ENCODE results near the gene CETN1.
A peak's percentile ranks its signal among the peaks of the same experiment; 100 is the strongest.

CETN1 gene
- total RNA-seq = 0 to 0.33 (median 0) reads per million in 17 experiments

GRCh38 chr18:580154-580553, at the start of gene CETN1:
Gene CETN1, plus strand, starts transcription at chr18:580380. Its CDS starts 29 bp downstream, at chr18:580409.
- DNase-seq = no peak

- DNase-seq = no peak
These were observed 48.2 kb upstream of the CETN1 start for GRCh38 chr18:532018-532417.

- no peak for DNase-seq
These were observed 47.5 kb upstream of the CETN1 start for GRCh38 chr18:532632-533031.

GRCh38 chr18:533995-534601, 46.1 kb upstream of the CETN1 start:
- DNase-seq = no peak

GRCh38 chr18:543447-544078, 36.6 kb upstream of the CETN1 start:
- no peak for DNase-seq

GRCh38 chr18:549967-550366, 30.2 kb upstream of the CETN1 start:
- no peak for DNase-seq

- DNase-seq = no peak
These were observed 28.6 kb upstream of the CETN1 start for GRCh38 chr18:551404-552061.

- no peak for DNase-seq
These were observed 24.3 kb upstream of the CETN1 start for GRCh38 chr18:555705-556457.

- DNase-seq = peak; percentile 7 to 20 (median 20)
These were observed 15.2 kb upstream of the CETN1 start for GRCh38 chr18:564708-565561.

- no peak for DNase-seq
These were observed 14.6 kb upstream of the CETN1 start for GRCh38 chr18:565562-566061.

GRCh38 chr18:567122-567521, 13.1 kb upstream of the CETN1 start:
- DNase-seq = no peak

GRCh38 chr18:568731-569130, 11.4 kb upstream of the CETN1 start:
- no peak for DNase-seq

GRCh38 chr18:570256-570655, 9.9 kb upstream of the CETN1 start:
- no peak for DNase-seq

- no peak for DNase-seq
These were observed 9.5 kb upstream of the CETN1 start for GRCh38 chr18:570697-571096.

- DNase-seq = no peak
These were observed 7.9 kb upstream of the CETN1 start for GRCh38 chr18:572091-572830.

- DNase-seq = no peak
These were observed 7.3 kb upstream of the CETN1 start for GRCh38 chr18:572831-573289.

GRCh38 chr18:573385-573784, 6.8 kb upstream of the CETN1 start:
- DNase-seq = no peak

GRCh38 chr18:574149-574860, 5.9 kb upstream of the CETN1 start:
- no peak for DNase-seq

- DNase-seq = no peak
These were observed 5.1 kb upstream of the CETN1 start for GRCh38 chr18:574865-575645.

- no peak for DNase-seq
These were observed 3.3 kb upstream of the CETN1 start for GRCh38 chr18:576924-577323.
